ENCODE results near the gene CGN.

DNA sequence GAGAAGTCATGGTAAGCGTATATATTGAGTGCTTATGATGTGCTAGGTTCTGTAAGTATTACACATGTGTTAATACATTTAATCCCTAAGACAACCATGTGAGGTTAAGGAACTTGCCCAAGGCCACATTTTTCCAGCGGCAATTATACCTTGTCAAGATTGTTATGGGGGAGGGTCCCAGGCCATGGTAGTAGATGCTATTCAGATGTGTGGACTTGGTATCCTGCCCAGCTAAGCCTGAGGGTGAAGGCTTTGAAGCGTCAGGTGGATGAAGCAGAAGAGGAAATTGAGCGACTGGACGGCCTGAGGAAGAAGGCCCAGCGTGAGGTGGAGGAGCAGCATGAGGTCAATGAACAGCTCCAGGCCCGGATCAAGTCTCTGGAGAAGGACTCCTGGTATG, 25.3 kb downstream of the CGN start:
- TF ChIP-seq, protein P1, sequence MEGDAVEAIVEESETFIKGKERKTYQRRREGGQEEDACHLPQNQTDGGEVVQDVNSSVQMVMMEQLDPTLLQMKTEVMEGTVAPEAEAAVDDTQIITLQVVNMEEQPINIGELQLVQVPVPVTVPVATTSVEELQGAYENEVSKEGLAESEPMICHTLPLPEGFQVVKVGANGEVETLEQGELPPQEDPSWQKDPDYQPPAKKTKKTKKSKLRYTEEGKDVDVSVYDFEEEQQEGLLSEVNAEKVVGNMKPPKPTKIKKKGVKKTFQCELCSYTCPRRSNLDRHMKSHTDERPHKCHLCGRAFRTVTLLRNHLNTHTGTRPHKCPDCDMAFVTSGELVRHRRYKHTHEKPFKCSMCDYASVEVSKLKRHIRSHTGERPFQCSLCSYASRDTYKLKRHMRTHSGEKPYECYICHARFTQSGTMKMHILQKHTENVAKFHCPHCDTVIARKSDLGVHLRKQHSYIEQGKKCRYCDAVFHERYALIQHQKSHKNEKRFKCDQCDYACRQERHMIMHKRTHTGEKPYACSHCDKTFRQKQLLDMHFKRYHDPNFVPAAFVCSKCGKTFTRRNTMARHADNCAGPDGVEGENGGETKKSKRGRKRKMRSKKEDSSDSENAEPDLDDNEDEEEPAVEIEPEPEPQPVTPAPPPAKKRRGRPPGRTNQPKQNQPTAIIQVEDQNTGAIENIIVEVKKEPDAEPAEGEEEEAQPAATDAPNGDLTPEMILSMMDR (IDR thresholded peaks at IDR 0.05), result no peak
- no peak for TF ChIP-seq POLR2A (IDR thresholded peaks at IDR 0.05)

All from heart left ventricle (tissue), 13 donors.